HepG2 (cell line): ENCODE measurements around the gene TRPM1. TPM values are rescaled to one million over a fixed set of nuclear protein-coding genes. Genes with fewer than 3 reads are reported as not detected.

Experiments
- ATAC-seq: fragments of 200-7000 bp; cut with Tn5 transposase; 3 replicates; pipeline ENCODE4 v1.9.1; 2020; ENCODE audit warnings: mild to moderate bottlenecking, moderate library complexity
- BruUV-seq: library from RNA; stranded (reverse); fragments of 400-500 nt; replicated peaks from 2 replicates; lab custom pipeline; 2021; lab: Mats Ljungman, UMichigan
- CTCF ChIA-PET: fragments of 300-600 bp; formaldehyde crosslinking; extraction: SDS; loops from one replicate; lab custom pipeline; 2021; ENCODE audit warnings: low total read pairs, inconsistent platforms, low intra/inter-chr PET ratio; lab: Yijun Ruan, JAX
- POLR2A ChIA-PET: fragments of 350-600 bp; sonication (Branson Sonifier 250); formaldehyde crosslinking; loops from one replicate; lab custom pipeline; 2020; ENCODE audit warnings: antibody characterized with exemption, inconsistent platforms; lab: Yijun Ruan, JAX
- DNase-seq: peaks from one replicate; pipeline ENCODE4 v3.0.0-alpha.2; 2015; ENCODE audit warnings: low spot score
- FAIRE-seq: peaks from 3 replicates; lab custom pipeline; 2011; peaks lifted over from hg19 to GRCh38; lab: Jason Lieb, UNC
- H2AFZ ChIP-seq: one replicate; pipeline ENCODE4 v1.6.1; 2011; ENCODE audit warnings: low read length, inconsistent platforms
- H3K27ac ChIP-seq: fragments of 300-600 bp; 3 replicates; pipeline ENCODE4 v1.8.0; 2011; ENCODE audit warnings: mixed run types, mild to moderate bottlenecking, mixed read lengths, low read length, inconsistent platforms; ENCODE audit not compliant: insufficient read depth; ENCODE audit errors: extremely low read length
- H3K27me3 ChIP-seq, 2 experiments: fragments of 200-600 bp in 1 of 2; 2 replicates in 1 of 2; 3 replicates in 1 of 2; pipeline versions ENCODE4 v1.6.0 to v1.8.0; 2011; ENCODE audit warnings: low read length in 2 of 2, mild to moderate bottlenecking in 2 of 2, moderate library complexity in 2 of 2, inconsistent platforms in 1 of 2; ENCODE audit not compliant: insufficient read depth in 2 of 2, control insufficient read depth in 1 of 2
- H3K36me3 ChIP-seq, 2 experiments: fragments of 200-600 bp in 1 of 2; replicated peaks in 1 of 2; 2 replicates in 1 of 2; 3 replicates in 1 of 2; pipeline versions ENCODE4 v1.5.1 to v1.8.0; 2011; ENCODE audit warnings: low read length in 2 of 2, inconsistent platforms in 1 of 2; ENCODE audit not compliant: insufficient read depth in 2 of 2, control insufficient read depth in 1 of 2
- H3K4me1 ChIP-seq: 2 replicates; pipeline ENCODE4 v1.5.1; 2012; ENCODE audit warnings: low read length, inconsistent platforms; ENCODE audit not compliant: insufficient read depth
- H3K4me2 ChIP-seq: 2 replicates; pipeline ENCODE4 v1.6.0; 2011; ENCODE audit warnings: low read depth, low read length, inconsistent platforms
- H3K4me3 ChIP-seq, 3 experiments: fragments of 200-600 bp in 1 of 3; sonication (generic), shearing (Covaris generic) in 1 of 3; replicated peaks in 1 of 3; 2 replicates each; pipeline ENCODE4 v1.5.1; 2011 to 2016; ENCODE audit warnings: low read length in 3 of 3, inconsistent platforms in 2 of 3, low read depth in 2 of 3, mild to moderate bottlenecking in 2 of 3, control low read depth in 1 of 3, mixed read lengths in 1 of 3; ENCODE audit not compliant: insufficient read depth in 1 of 3
- H3K79me2 ChIP-seq: one replicate; pipeline ENCODE4 v1.6.1; 2011; ENCODE audit warnings: low read length, inconsistent platforms; ENCODE audit not compliant: insufficient read depth
- H3K9ac ChIP-seq: 2 replicates; pipeline ENCODE4 v1.6.0; 2011; ENCODE audit warnings: mild to moderate bottlenecking, low read depth, low read length, inconsistent platforms; ENCODE audit not compliant: insufficient read depth
- H3K9me3 ChIP-seq: 2 replicates; pipeline ENCODE4 v1.5.1; 2012; ENCODE audit warnings: mild to moderate bottlenecking, low read length
- H4K20me1 ChIP-seq: 2 replicates; pipeline ENCODE4 v1.6.0; 2011; ENCODE audit warnings: inconsistent platforms, mild to moderate bottlenecking, low read length, moderate library complexity; ENCODE audit not compliant: insufficient read depth
- GTF3A ChIP-seq: sonication (generic); formaldehyde crosslinking; conservative IDR thresholded peaks from 2 replicates; pipeline ENCODE4 v1.4.0; 2020; ENCODE audit warnings: mild to moderate bottlenecking, missing genetic modification reagents
- KLF9 ChIP-seq: IDR thresholded peaks from 2 replicates; pipeline ENCODE4 v1.6.1; 2016; ENCODE audit warnings: low read depth
- MEIS2 ChIP-seq: sonication (generic); formaldehyde crosslinking; IDR thresholded peaks from 2 replicates; pipeline ENCODE4 v1.9.0; 2021; ENCODE audit warnings: mild to moderate bottlenecking, missing genetic modification reagents
- WIZ ChIP-seq: sonication (generic); formaldehyde crosslinking; IDR thresholded peaks from 2 replicates; pipeline ENCODE4 v1.5.1; 2020; ENCODE audit warnings: mild to moderate bottlenecking, missing genetic modification reagents
- ZC3H4 ChIP-seq: sonication (generic); formaldehyde crosslinking; IDR thresholded peaks from 2 replicates; pipeline ENCODE4 v1.4.0; 2020; ENCODE audit warnings: missing genetic modification reagents, borderline replicate concordance
- ZEB1 ChIP-seq: IDR thresholded peaks from 2 replicates; pipeline ENCODE4 v1.6.1; 2012; ENCODE audit warnings: mild to moderate bottlenecking, low read depth, inconsistent platforms; ENCODE audit not compliant: insufficient replicate concordance
- ZFP62 ChIP-seq: sonication (generic); formaldehyde crosslinking; IDR thresholded peaks from 2 replicates; pipeline ENCODE4 v1.4.0; 2020; ENCODE audit warnings: missing genetic modification reagents
- ZNF234 ChIP-seq: sonication (generic); formaldehyde crosslinking; conservative IDR thresholded peaks from 2 replicates; pipeline ENCODE4 v1.5.1; 2020; ENCODE audit warnings: mild to moderate bottlenecking, missing genetic modification reagents
- ZNF562 ChIP-seq: sonication (generic); formaldehyde crosslinking; IDR thresholded peaks from 2 replicates; pipeline ENCODE4 v1.8.0; 2022; ENCODE audit warnings: missing genetic modification reagents, borderline replicate concordance
- WGBS: methylation state at CpG from one replicate; pipeline ENCODE4 v1.1.6; 2017; ENCODE audit warnings: low lambda C conversion rate; 5-methylcytosine and 5-hydroxymethylcytosine counted together
- in situ Hi-C: cut with HindIII; loops from 2 replicates; pipeline ENCODE4 v1.10.0; 2017; ENCODE audit warnings: low pct_unique_long_range_greater_than_20kb; ENCODE audit not compliant: extremely low pct_ligation_motif_present
- intact Hi-C: fragments of 100-400 bp; cut with micrococcal nuclease; formaldehyde crosslinking; loops from one replicate; pipeline ENCODE4 v1.10.0; 2022; ENCODE audit not compliant: unreplicated experiment
- polyA plus RNA-seq, 8 experiments: library from polyadenylated mRNA; depleted of rRNA in 3 of 8; stranded (reverse) in 7 of 8; unstranded in 1 of 8; fragments of >200 nt; fragmentation: Illumina TruSeq in 4 of 8; extraction: Trizol in 4 of 8; gene quantifications; 2 replicates each; pipeline versions ENCODE4 v1.2.1 to v1.2.3, GENCODE V29; 2011 to 2016; ENCODE audit warnings: low read depth in 4 of 8, missing spikeins in 1 of 8, mixed read lengths in 1 of 8; ENCODE audit not compliant: insufficient read depth in 1 of 8
- total RNA-seq, 5 experiments: library from RNA; depleted of rRNA; stranded (reverse); fragments of >200 nt; fragmentation: Illumina TruSeq; extraction: Trizol; gene quantifications; 2 replicates each; pipeline ENCODE4 v1.2.3, GENCODE V29; 2016; ENCODE audit warnings: low read depth in 1 of 5
- TF ChIP-seq, protein P1 (sequence below): sonication (generic); formaldehyde crosslinking; IDR thresholded peaks from 2 replicates; pipeline ENCODE4; 2020; ENCODE audit warnings: missing genetic modification reagents, mild to moderate bottlenecking, borderline replicate concordance
- TF ChIP-seq, protein P2 (sequence below): sonication (generic); formaldehyde crosslinking; IDR thresholded peaks from 2 replicates; pipeline ENCODE4 v1.4.0; 2020; ENCODE audit warnings: missing genetic modification reagents

The TRPM1 gene
- total and polyA plus RNA-seq, 2 of the 13 experiments (the other 11 are each of a cell fraction or from before 2014, with no cell fraction given): not detected

DNA sequence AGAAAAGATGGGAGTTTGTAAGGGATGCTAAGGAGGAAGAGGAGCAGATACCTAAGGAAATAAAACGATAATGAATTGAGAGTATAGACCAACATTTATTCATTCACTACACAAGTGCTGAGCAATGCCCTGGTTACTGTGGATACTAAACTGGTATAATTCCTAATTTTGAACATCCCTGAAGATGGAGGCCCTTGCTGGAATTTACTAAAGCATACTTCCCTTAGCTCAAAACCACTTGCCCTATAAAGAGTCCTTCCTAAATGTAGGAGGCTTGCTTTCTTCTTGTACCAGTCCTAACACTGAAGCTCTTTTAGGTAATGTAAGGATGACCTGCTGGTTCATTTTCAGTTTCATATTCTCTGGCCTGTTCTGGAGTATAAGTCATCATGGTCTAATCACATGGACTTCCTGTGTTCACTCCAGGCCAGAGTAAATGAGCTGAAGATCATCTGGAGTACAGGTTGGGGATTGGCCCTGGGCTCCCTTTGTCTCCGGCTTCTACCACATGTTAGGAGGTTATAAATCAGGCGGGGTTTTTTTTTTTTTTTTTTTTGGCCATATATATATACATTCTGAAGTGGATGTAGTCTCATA, 70.0 kb downstream of the TRPM1 start:
- ATAC-seq (no peak), DNase-seq (no peak), FAIRE-seq (no peak)
- H3K4me1 ChIP-seq: no peaks in the 10 kb centered on the region
- H3K27ac ChIP-seq: no peak overlapping the region
- H3K4me3 ChIP-seq: no peak overlapping the region
- H4K20me1 ChIP-seq: no peaks in the 10 kb centered on the region
- BruUV-seq: no TSS peak
- intact Hi-C loops: no loop called here
- in situ Hi-C loops: no loop called here
- WGBS: 25% methylated on average over 3 of the region's 3 CpGs
- no peaks in the 10 kb centered on the region for H3K79me2 ChIP-seq
- H3K9me3 ChIP-seq: no peaks in the 10 kb centered on the region
- TF ChIP-seq ZNF562: no peak
- TF ChIP-seq, protein P1, sequence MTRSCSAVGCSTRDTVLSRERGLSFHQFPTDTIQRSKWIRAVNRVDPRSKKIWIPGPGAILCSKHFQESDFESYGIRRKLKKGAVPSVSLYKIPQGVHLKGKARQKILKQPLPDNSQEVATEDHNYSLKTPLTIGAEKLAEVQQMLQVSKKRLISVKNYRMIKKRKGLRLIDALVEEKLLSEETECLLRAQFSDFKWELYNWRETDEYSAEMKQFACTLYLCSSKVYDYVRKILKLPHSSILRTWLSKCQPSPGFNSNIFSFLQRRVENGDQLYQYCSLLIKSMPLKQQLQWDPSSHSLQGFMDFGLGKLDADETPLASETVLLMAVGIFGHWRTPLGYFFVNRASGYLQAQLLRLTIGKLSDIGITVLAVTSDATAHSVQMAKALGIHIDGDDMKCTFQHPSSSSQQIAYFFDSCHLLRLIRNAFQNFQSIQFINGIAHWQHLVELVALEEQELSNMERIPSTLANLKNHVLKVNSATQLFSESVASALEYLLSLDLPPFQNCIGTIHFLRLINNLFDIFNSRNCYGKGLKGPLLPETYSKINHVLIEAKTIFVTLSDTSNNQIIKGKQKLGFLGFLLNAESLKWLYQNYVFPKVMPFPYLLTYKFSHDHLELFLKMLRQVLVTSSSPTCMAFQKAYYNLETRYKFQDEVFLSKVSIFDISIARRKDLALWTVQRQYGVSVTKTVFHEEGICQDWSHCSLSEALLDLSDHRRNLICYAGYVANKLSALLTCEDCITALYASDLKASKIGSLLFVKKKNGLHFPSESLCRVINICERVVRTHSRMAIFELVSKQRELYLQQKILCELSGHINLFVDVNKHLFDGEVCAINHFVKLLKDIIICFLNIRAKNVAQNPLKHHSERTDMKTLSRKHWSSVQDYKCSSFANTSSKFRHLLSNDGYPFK (CRISPR knock-in tag): no peak
- no peak for TF ChIP-seq ZNF234 (CRISPR knock-in tag)
- TF ChIP-seq, protein P2, sequence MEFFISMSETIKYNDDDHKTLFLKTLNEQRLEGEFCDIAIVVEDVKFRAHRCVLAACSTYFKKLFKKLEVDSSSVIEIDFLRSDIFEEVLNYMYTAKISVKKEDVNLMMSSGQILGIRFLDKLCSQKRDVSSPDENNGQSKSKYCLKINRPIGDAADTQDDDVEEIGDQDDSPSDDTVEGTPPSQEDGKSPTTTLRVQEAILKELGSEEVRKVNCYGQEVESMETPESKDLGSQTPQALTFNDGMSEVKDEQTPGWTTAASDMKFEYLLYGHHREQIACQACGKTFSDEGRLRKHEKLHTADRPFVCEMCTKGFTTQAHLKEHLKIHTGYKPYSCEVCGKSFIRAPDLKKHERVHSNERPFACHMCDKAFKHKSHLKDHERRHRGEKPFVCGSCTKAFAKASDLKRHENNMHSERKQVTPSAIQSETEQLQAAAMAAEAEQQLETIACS (CRISPR knock-in tag): no peak
- TF ChIP-seq WIZ: no peak
- no peak for TF ChIP-seq ZEB1
- no peak for TF ChIP-seq GTF3A (CRISPR knock-in tag)
- no peak for TF ChIP-seq KLF9 (CRISPR knock-in tag)
- TF ChIP-seq MEIS2 (CRISPR knock-in tag): no peak
- TF ChIP-seq ZC3H4 (CRISPR knock-in tag): no peak
- no peak for TF ChIP-seq ZFP62
- H3K27me3 ChIP-seq: no peaks in the 10 kb centered on the region; a peak in 1 of 5 replicates
- ChIA-PET CTCF (no interaction called here), POLR2A (no interaction called here)
- no peak overlapping the region for H3K9ac ChIP-seq
- no peaks in the 10 kb centered on the region for H3K36me3 ChIP-seq
- H3K4me2 ChIP-seq: no peak overlapping the region
- no peak overlapping the region for H2AFZ ChIP-seq
